Endometrial microvascular endothelial cells (primary cell): Measurements from ENCODE around the gene CDCA4. TPM values are rescaled to one million over a fixed set of nuclear protein-coding genes. Genes with fewer than 3 reads are reported as not detected.

Source experiments
- in situ Hi-C: cut with HindIII; loops from 2 replicates; pipeline ENCODE4 v1.10.0; 2017; ENCODE audit warnings: low sequenced_read_pairs, low pct_unique_long_range_greater_than_20kb; ENCODE audit errors: inconsistent ontology term
- total RNA-seq: library from RNA; depleted of rRNA; stranded (reverse); fragments of >200 nt; gene quantifications from one replicate; pipeline ENCODE4 v1.2.3, GENCODE V29; 2015; ENCODE audit errors: inconsistent ontology term

Gene CDCA4
- total RNA-seq, 1 donor from 2014 or later: 58.8 TPM

- in situ Hi-C loops: loop anchor here (10.0 kb wide), 1 partner anchor 124 kb away; no protein-coding TSS in a partner anchor
Measured at GRCh38 chr14:105059035-105059924, 38.4 kb upstream of the CDCA4 start.

GRCh38 chr14:105058521-105059034, 37.7 kb upstream of the CDCA4 start:
- in situ Hi-C loops: loop anchor here (10.0 kb wide), 1 partner anchor 124 kb away; no protein-coding TSS in a partner anchor

GRCh38 chr14:105056303-105056831, 35.5 kb upstream of the CDCA4 start:
- in situ Hi-C loops: loop anchor here (10.0 kb wide), 1 partner anchor 122 kb away; no protein-coding TSS in a partner anchor

- in situ Hi-C loops: loop anchor here (10.0 kb wide), 1 partner anchor 121 kb away; no protein-coding TSS in a partner anchor
Measured at GRCh38 chr14:105055736-105056302, 34.9 kb upstream of the CDCA4 start.

- in situ Hi-C loops: loop anchor here (10.0 kb wide), 1 partner anchor 121 kb away; no protein-coding TSS in a partner anchor
Measured at GRCh38 chr14:105055334-105055733, 34.5 kb upstream of the CDCA4 start.

- in situ Hi-C loops: loop anchor here (10.0 kb wide), 1 partner anchor 119 kb away; no protein-coding TSS in a partner anchor
Measured at GRCh38 chr14:105053996-105054395, 33.1 kb upstream of the CDCA4 start.

- in situ Hi-C loops: loop anchor here (10.0 kb wide), 1 partner anchor 119 kb away; no protein-coding TSS in a partner anchor
Measured at GRCh38 chr14:105053421-105053820, 32.5 kb upstream of the CDCA4 start.

GRCh38 chr14:105052110-105052458, 31.2 kb upstream of the CDCA4 start:
- in situ Hi-C loops: loop anchor here (10.0 kb wide), 1 partner anchor 117 kb away; no protein-coding TSS in a partner anchor

- in situ Hi-C loops: loop anchor here (10.0 kb wide), 1 partner anchor 117 kb away; no protein-coding TSS in a partner anchor
Measured at GRCh38 chr14:105051182-105052109, 30.6 kb upstream of the CDCA4 start.

- in situ Hi-C loops: loop anchor here (10.0 kb wide), 1 partner anchor 116 kb away; no protein-coding TSS in a partner anchor
Measured at GRCh38 chr14:105050551-105050897, 29.6 kb upstream of the CDCA4 start.

GRCh38 chr14:105049753-105050550, 29.1 kb upstream of the CDCA4 start:
- in situ Hi-C loops: loop anchor here (10.0 kb wide), 1 partner anchor 115 kb away; no protein-coding TSS in a partner anchor

- in situ Hi-C loops: no loop called here
Measured at GRCh38 chr14:105047283-105048016, 26.6 kb upstream of the CDCA4 start.

GRCh38 chr14:105046891-105047282, 26.0 kb upstream of the CDCA4 start:
- in situ Hi-C loops: no loop called here

- in situ Hi-C loops: no loop called here
Measured at GRCh38 chr14:105045710-105046326, 24.9 kb upstream of the CDCA4 start.

GRCh38 chr14:105043641-105044040, 22.8 kb upstream of the CDCA4 start:
- in situ Hi-C loops: no loop called here

GRCh38 chr14:105042813-105043212, 21.9 kb upstream of the CDCA4 start:
- in situ Hi-C loops: no loop called here
